GM18951 (cell line): ENCODE results near the gene NR1D1.
"Not testable (repeated sequence)": the region's sequence is repeated elsewhere in the genome, so short reads cannot be mapped to it uniquely, and the experiment has no call there.

Experiments
- POLR2A ChIP-seq: IDR thresholded peaks from 4 replicates; pipeline ENCODE4 v1.6.1; 2011; ENCODE audit warnings: mild to moderate bottlenecking; ENCODE audit not compliant: insufficient read length, insufficient read depth; ENCODE audit errors: extremely low read depth
- in situ Hi-C: fragments of 300-500 bp; cut with MboI; formaldehyde crosslinking; loops from one replicate; pipeline ENCODE4 v1.12.0; 2022; ENCODE audit warnings: low sequenced_read_pairs, mixed read lengths, inconsistent platforms; ENCODE audit not compliant: unreplicated experiment

The NR1D1 gene

GRCh38 chr17:40100419-40100668, at the start of gene NR1D1:
Gene NR1D1, minus strand, starts transcription at chr17:40100589. Its CDS starts 495 bp downstream, at chr17:40100094.
- in situ Hi-C loops = no loop called here
- peak; percentile 65 for TF ChIP-seq POLR2A

GRCh38 chr17:40148527-40148926, 48.1 kb upstream of the NR1D1 start:
- in situ Hi-C loops = no loop called here
- no peak for TF ChIP-seq POLR2A

GRCh38 chr17:40145476-40145875, 45.1 kb upstream of the NR1D1 start:
- in situ Hi-C loops = no loop called here

GRCh38 chr17:40143166-40143565, 42.8 kb upstream of the NR1D1 start:
- in situ Hi-C loops = not testable (repeated sequence)

More at GRCh38 chr17:40145476-40145875, 45.1 kb upstream of the NR1D1 start:
- no peak for TF ChIP-seq POLR2A

GRCh38 chr17:40139566-40140058, 39.2 kb upstream of the NR1D1 start:
- in situ Hi-C loops = no loop called here
- TF ChIP-seq POLR2A = no peak

GRCh38 chr17:40135817-40136216, 35.4 kb upstream of the NR1D1 start:
- no peak for TF ChIP-seq POLR2A
- in situ Hi-C loops = no loop called here

- TF ChIP-seq POLR2A = no peak
- in situ Hi-C loops = no loop called here
Measured at GRCh38 chr17:40134184-40134583, 33.8 kb upstream of the NR1D1 start.

- TF ChIP-seq POLR2A = no peak
- in situ Hi-C loops = no loop called here
Measured at GRCh38 chr17:40130352-40131042, 30.1 kb upstream of the NR1D1 start.

- in situ Hi-C loops = no loop called here
- no peak for TF ChIP-seq POLR2A
Measured at GRCh38 chr17:40129498-40129897, 29.1 kb upstream of the NR1D1 start.

GRCh38 chr17:40124279-40125141, 24.1 kb upstream of the NR1D1 start:
- in situ Hi-C loops = no loop called here
- TF ChIP-seq POLR2A = no peak

GRCh38 chr17:40123811-40124114, 23.4 kb upstream of the NR1D1 start:
- TF ChIP-seq POLR2A = no peak
- in situ Hi-C loops = no loop called here

GRCh38 chr17:40122999-40123810, 22.8 kb upstream of the NR1D1 start:
- in situ Hi-C loops = no loop called here
- TF ChIP-seq POLR2A = no peak

- TF ChIP-seq POLR2A = peak; percentile 27
- in situ Hi-C loops = no loop called here
Measured at GRCh38 chr17:40122136-40122998, 22.0 kb upstream of the NR1D1 start.
